ENCODE results near the gene HSPA1B.

GRCh38 chr6:31791324-31792089 is 36.0 kb upstream of the HSPA1B start:
- TF ChIP-seq POLR2AphosphoS5 (IDR thresholded peaks at IDR 0.05; ENCODE audit: low read depth, low read length) (peak; percentile 40), REST (IDR thresholded peaks at IDR 0.05; ENCODE audit: insufficient read depth in 1 of 2, low read depth in 2 of 2, low read length in 2 of 2) (no peak), SIN3A (IDR thresholded peaks at IDR 0.05; ENCODE audit: borderline replicate concordance, insufficient read depth, low read length) (no peak), FOXP2 (optimal IDR thresholded peaks at IDR 0.05; ENCODE audit: borderline replicate concordance, extremely low read depth, extremely low read length, insufficient read depth) (no peak), TAF1 (IDR thresholded peaks at IDR 0.05; ENCODE audit: borderline replicate concordance, insufficient read depth, low read length) (no peak)
